Calu3 (cell line): ENCODE data around the gene EMC8. TPM values are rescaled to one million over a fixed set of nuclear protein-coding genes. Genes with fewer than 3 reads are reported as not detected.

Experiments used
- BruUV-seq: library from RNA; stranded (reverse); fragments of 400-500 nt; replicated peaks from 2 replicates; lab custom pipeline; 2021; lab: Mats Ljungman, UMichigan
- CTCF ChIA-PET: fragments of 300-600 bp; sonication (Branson Sonifier 250); formaldehyde crosslinking; loops from one replicate; lab custom pipeline; 2022; ENCODE audit warnings: antibody characterized with exemption; lab: Charles Lee
- DNase-seq: peaks from one replicate; pipeline ENCODE4 v3.0.0; 2022
- H3K27ac Mint-ChIP-seq: one replicate; pipeline ENCODE4 v1.8.0; 2022; ENCODE audit warnings: mixed read lengths; ENCODE audit not compliant: unreplicated experiment
- H3K27me3 Mint-ChIP-seq: one replicate; pipeline ENCODE4 v1.8.0; 2022; ENCODE audit warnings: mixed read lengths; ENCODE audit not compliant: unreplicated experiment
- H3K36me3 Mint-ChIP-seq: one replicate; pipeline ENCODE4 v1.8.0; 2022; ENCODE audit warnings: mild to moderate bottlenecking, moderate library complexity, mixed read lengths; ENCODE audit not compliant: insufficient read depth, unreplicated experiment
- H3K4me1 Mint-ChIP-seq: one replicate; pipeline ENCODE4 v1.8.0; 2022; ENCODE audit warnings: mild to moderate bottlenecking, low read depth, mixed read lengths; ENCODE audit not compliant: unreplicated experiment
- H3K4me3 Mint-ChIP-seq: one replicate; pipeline ENCODE4 v1.8.0; 2022; ENCODE audit warnings: mild to moderate bottlenecking, low read depth, moderate library complexity, mixed read lengths; ENCODE audit not compliant: unreplicated experiment
- H3K9me3 Mint-ChIP-seq: one replicate; pipeline ENCODE4 v1.8.0; 2022; ENCODE audit warnings: low read depth, mixed read lengths; ENCODE audit not compliant: unreplicated experiment
- intact Hi-C: fragments of 100-400 bp; cut with micrococcal nuclease; formaldehyde crosslinking; loops from one replicate; pipeline ENCODE4 v1.10.0; 2022; ENCODE audit not compliant: unreplicated experiment
- total RNA-seq: library from RNA; stranded (reverse); gene quantifications from 2 replicates; pipeline ENCODE4 v1.2.3, GENCODE V29; 2022
- TF ChIP-seq, protein P1 (sequence below): fragments of 200-600 bp; IDR thresholded peaks from one replicate; pipeline ENCODE4 v1.8.0; 2022; ENCODE audit warnings: antibody characterized with exemption; ENCODE audit not compliant: unreplicated experiment

EMC8 gene
- total RNA-seq, 1 experiment from 2014 or later, result 62.7 TPM

DNA sequence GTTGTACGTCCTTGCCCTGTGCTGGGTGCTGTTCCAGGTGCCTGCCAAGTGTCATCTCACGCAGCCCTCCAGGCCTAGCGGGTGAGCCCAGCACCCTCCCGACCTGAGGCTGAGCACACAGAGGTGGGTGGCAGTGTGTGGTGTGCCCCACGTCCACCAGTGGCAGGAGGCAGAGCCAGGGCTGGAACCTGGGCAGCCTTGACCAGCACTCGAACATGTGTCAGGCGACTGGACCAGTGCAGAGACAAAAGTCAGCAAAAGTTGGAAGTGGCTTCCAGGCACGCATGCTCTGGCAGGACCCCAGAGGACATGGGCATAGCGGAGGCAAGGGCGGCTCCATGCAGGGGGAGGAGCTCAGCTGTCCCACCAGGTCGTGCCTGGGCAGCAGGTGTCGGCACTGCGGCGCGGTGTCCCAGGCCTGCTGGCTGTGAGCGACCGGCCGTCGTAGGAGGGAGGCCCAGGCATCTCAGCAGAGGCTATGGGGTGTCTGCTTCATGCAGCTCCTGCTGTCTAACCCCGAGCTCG is 35.9 kb upstream of the EMC8 start:
- BruUV-seq, result no TSS peak
- intact Hi-C loops, result no loop called here
- TF ChIP-seq, protein P1, sequence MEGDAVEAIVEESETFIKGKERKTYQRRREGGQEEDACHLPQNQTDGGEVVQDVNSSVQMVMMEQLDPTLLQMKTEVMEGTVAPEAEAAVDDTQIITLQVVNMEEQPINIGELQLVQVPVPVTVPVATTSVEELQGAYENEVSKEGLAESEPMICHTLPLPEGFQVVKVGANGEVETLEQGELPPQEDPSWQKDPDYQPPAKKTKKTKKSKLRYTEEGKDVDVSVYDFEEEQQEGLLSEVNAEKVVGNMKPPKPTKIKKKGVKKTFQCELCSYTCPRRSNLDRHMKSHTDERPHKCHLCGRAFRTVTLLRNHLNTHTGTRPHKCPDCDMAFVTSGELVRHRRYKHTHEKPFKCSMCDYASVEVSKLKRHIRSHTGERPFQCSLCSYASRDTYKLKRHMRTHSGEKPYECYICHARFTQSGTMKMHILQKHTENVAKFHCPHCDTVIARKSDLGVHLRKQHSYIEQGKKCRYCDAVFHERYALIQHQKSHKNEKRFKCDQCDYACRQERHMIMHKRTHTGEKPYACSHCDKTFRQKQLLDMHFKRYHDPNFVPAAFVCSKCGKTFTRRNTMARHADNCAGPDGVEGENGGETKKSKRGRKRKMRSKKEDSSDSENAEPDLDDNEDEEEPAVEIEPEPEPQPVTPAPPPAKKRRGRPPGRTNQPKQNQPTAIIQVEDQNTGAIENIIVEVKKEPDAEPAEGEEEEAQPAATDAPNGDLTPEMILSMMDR, result no peak
- Mint-ChIP-seq H3K4me1 (no peaks in the 10 kb centered on the region), H3K27me3 (peaks cover 97% of the 10 kb centered on the region), H3K27ac (no peak overlapping the region), H3K9me3 (peaks cover 4% of the 10 kb centered on the region), H3K36me3 (peaks cover 4% of the 10 kb centered on the region), H3K4me3 (no peak overlapping the region)
- CTCF ChIA-PET, result interaction anchor here (1.2 to 1.5 kb wide), 2 partner anchors 14 to 15 kb away, joined by 3 to 5 read pairs; no protein-coding TSS in a partner anchor
- DNase-seq, result no peak

DNA sequence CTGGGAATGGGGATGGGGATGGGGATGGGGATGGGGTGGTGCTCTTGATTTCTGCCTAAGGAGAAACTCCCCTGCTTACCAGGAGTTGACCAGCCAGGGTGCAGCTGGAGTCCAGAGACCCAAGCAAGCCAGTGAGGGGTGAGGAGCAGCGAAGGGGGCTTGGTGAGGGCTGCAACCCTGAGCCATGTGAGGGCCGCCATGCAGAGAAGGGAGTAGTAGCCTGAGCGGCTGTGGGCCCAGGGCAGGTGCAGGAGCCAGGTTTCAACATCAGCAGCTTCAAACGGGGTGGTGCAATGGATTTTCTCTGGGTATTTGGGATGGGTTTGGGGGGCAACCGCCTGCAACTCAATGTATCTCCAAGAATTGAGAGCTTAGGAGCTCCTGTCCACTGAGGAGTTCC is 35.4 kb upstream of the EMC8 start:
- Mint-ChIP-seq H3K4me1 (no peaks in the 10 kb centered on the region), H3K27ac (no peak overlapping the region), H3K27me3 (peaks cover 96% of the 10 kb centered on the region), H3K4me3 (no peak overlapping the region), H3K36me3 (peaks cover 4% of the 10 kb centered on the region), H3K9me3 (peaks cover 4% of the 10 kb centered on the region)
- TF ChIP-seq, protein P1, result no peak
- intact Hi-C loops, result no loop called here
- BruUV-seq, result no TSS peak
- DNase-seq, result no peak
- CTCF ChIA-PET, result interaction anchor here (0.8 to 1.5 kb wide), 3 partner anchors 14 to 22 kb away, joined by 3 to 5 read pairs (median 5); no protein-coding TSS in a partner anchor

DNA sequence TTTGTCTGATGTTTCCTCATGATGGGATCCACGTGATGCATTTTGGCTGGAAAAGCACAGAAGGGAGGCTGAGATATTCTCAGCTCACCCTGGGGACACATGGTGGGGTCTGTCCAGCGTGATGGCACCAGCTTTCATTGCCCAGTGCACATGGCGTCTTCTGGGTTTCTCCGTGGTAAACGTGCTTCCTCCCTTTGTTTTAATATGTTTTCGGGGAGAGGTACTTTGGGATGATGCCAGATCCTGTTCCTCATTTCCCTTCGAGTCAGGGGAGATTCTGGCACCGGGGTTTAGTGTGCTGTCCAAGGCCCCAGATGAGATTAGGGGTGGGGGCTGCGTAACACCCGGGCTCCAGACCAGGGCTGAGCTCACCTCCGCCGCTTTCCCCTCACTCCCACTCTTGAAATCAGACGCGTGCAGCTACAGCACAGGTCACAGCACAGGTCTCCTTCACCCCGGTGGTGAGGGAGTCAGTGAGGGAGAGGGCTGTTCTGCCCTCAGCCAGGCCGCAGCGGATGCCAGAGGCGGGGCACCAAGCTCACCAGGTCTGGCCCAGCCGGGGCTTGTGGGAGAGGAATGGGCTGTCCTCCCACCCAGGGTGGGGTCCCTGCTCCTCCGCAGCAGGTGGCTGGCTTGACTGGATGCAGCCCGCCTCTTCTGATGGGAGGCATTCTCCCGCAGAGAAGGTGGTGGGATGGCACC is 34.0 kb upstream of the EMC8 start:
- intact Hi-C loops, result no loop called here
- H3K9me3 Mint-ChIP-seq, result peaks cover 4% of the 10 kb centered on the region
- TF ChIP-seq, protein P1, result no peak
- BruUV-seq, result no TSS peak
- H3K4me1 Mint-ChIP-seq, result no peaks in the 10 kb centered on the region
- DNase-seq, result no peak
- CTCF ChIA-PET, result no interaction called here
- peaks cover 95% of the 10 kb centered on the region for H3K27me3 Mint-ChIP-seq
- H3K27ac Mint-ChIP-seq, result no peak overlapping the region
- H3K4me3 Mint-ChIP-seq, result no peak overlapping the region
- peaks cover 4% of the 10 kb centered on the region for H3K36me3 Mint-ChIP-seq

GRCh38 chr16:85832570-85833218 is 33.4 kb upstream of the EMC8 start:
- H3K4me1 Mint-ChIP-seq, result no peaks in the 10 kb centered on the region
- peaks cover 94% of the 10 kb centered on the region for H3K27me3 Mint-ChIP-seq
- intact Hi-C loops, result no loop called here
- H3K4me3 Mint-ChIP-seq, result no peak overlapping the region
- H3K27ac Mint-ChIP-seq, result no peak overlapping the region
- H3K36me3 Mint-ChIP-seq, result peaks cover 4% of the 10 kb centered on the region
- BruUV-seq, result no TSS peak
- peaks cover 4% of the 10 kb centered on the region for H3K9me3 Mint-ChIP-seq
- no peak for DNase-seq
- CTCF ChIA-PET, result no interaction called here
- TF ChIP-seq, protein P1, result no peak
